Myometrial cell (primary cell): ENCODE results near the gene RDH12. TPM values are rescaled to one million over a fixed set of nuclear protein-coding genes. Genes with fewer than 3 reads are reported as not detected.

ENCODE experiments used
- total RNA-seq: library from RNA; depleted of rRNA; stranded (reverse); fragments of >200 nt; gene quantifications from 2 replicates; pipeline ENCODE4 v1.2.3, GENCODE V29; 2015

Gene RDH12
- 0.18 TPM in 1 of 2 replicates, not detected in the other for total RNA-seq

DNA sequence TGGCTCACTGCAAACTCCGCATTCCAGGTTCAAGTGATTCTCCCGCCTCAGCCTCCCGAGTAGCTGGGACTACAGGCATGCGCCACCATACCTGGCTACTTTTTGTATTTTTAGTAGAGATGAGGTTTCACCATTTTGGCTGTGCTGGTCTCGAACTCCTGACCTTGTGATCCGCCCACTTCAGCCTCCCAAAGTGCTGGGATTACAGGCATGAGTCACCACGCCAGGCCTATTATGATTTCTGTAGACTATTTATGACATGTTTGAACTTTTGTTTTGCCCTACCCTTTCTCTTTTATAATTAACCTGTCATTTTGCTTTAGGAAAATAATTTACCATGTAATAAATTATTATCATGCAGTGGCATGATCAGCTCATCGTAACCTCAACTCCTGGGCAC, at the start of gene RDH12:
Gene RDH12, plus strand, starts transcription at position 395 of the 400 bp plus-strand sequence. CDS start 20,757 bp downstream, outside the sequence.

DNA sequence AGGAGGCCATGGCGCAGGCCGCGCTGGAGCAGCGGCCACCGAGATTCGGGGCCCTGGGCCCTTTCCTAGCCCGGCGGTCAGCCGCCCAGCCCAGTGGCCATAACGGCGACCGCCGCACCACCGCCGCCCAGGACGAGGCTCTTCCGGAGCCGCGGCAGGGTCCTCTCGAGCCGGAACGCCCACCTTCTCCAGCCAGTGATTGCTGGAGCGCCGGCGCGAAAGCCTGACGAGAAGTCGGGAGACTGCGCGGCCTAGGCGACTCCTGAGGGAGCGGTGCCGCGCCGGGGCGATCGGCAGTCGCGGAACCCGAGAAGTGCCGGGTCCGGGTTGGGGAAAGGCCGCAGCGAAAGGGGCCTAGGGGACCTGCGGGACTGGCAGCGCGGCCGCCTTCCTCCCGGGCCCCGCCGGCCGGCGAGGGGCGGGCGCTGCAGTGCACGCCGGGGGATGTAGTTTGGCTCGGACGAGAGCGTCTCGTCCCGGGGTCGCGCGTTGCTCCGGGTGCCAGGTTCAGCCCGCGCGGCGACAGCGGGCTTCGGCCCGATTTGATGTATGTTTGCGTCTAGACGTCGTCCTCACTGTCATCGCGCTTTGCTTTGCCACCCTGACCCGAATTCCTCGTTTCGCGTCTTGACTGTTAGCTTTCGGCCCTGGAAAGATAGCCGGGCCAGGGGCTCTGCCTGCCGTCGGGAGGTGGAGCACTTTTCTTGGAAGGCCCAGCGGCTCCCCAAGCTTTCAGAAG, 27.0 kb upstream of the RDH12 start, which contains the start of gene VTI1B:
Gene VTI1B, minus strand, starts transcription at position 153 of the 739 bp plus-strand sequence. Its CDS starts 143 bp downstream, at position 10.

DNA sequence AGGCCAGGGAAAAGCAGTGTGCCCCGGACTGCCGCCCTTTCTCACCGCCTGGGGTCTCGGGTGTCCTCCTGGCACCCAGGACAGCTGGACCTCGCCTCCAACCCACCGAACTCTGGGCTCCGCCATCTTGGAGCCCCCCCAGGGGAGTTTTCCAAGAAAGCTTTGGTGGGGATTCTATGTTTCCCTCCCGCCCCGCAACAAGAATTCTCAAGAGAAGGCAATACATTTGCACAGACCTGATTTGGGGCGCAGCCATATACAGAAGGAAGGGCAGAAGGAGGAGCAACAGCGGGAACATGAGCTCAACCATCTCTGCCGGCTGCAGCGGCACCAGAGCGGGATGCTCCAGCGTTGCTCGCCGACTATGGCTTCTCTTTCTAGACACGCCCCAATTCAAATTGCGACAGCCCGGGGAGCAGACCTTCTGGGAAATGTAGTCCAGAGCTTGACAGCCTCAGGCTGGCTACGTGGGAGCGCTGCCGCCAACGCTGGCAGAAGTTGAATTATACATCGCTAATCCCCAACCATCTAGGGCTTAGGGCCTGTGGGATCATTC, 6.2 kb upstream of the RDH12 start, which contains the start of gene RDH11:
Gene RDH11, minus strand, starts transcription at position 371 of the 556 bp plus-strand sequence. Its CDS starts 61 bp downstream, at position 310.

Other genes with a start within 250 kb of the RDH12 start
- gene TMEM229B, start 213.2 kb upstream of the RDH12 start, total RNA-seq: 0.58 and 0.71 TPM in 2 replicates
- under 0.01 TPM in 1 of 2 replicates, not detected in the other for gene PLEKHH1, start 168.6 kb upstream of the RDH12 start, total RNA-seq
- gene PIGH, start 101.6 kb upstream of the RDH12 start, total RNA-seq: 6.1 and 12.2 TPM in 2 replicates
- gene ARG2, start 82.0 kb upstream of the RDH12 start, total RNA-seq: 5.5 and 9.0 TPM in 2 replicates
- gene VTI1B, start 27.3 kb upstream of the RDH12 start, total RNA-seq: 39.9 and 46.1 TPM in 2 replicates
- gene RDH11, start 6.1 kb upstream of the RDH12 start, total RNA-seq: 167 and 182 TPM in 2 replicates
- 7.8 and 15.2 TPM in 2 replicates for gene ZFYVE26, start 114.7 kb downstream of the RDH12 start, total RNA-seq
- 15.3 and 18.4 TPM in 2 replicates for gene RAD51B, start 117.9 kb downstream of the RDH12 start, total RNA-seq